ENCODE results near the gene MUC21.

MUC21 gene

GRCh38 chr6:31031095-31031494 lies 47.6 kb downstream of the MUC21 start:
- Histone ChIP-seq H3K9ac (ENCODE audit: low read length) (no peak overlapping the region), H3K79me2 (ENCODE audit: low read length) (no peaks in the 10 kb centered on the region), H3K36me3 (replicated peaks; ENCODE audit: insufficient read depth, low read length) (no peaks in the 10 kb centered on the region), H3K4me2 (ENCODE audit: low read depth, low read length) (no peak overlapping the region), H3K27me3 (replicated peaks; ENCODE audit: insufficient read depth, low read length) (peaks cover 7% of the 10 kb centered on the region; the same call in 1 of the 2 replicates), H2AFZ (ENCODE audit: low read length) (no peak overlapping the region), H3K27ac (ENCODE audit: low read length) (no peak overlapping the region), H3F3A (ENCODE audit: insufficient read depth, low read length) (no peaks in the 10 kb centered on the region), H3K9me3 (replicated peaks; ENCODE audit: insufficient read depth, low read length) (no peaks in the 10 kb centered on the region), H3K9me2 (replicated peaks; ENCODE audit: insufficient read depth, low read length) (no peaks in the 10 kb centered on the region), H3K4me1 (ENCODE audit: low read length) (no peaks in the 10 kb centered on the region), H4K20me1 (ENCODE audit: insufficient read depth, low read length) (no peaks in the 10 kb centered on the region), H3K4me3 (ENCODE audit: low read length) (no peak overlapping the region)
- no peak for DNase-seq
- TF ChIP-seq EZH2phosphoT487 (IDR thresholded peaks at IDR 0.05; ENCODE audit: low read length): no peak
- TF ChIP-seq CTCF (IDR thresholded peaks at IDR 0.05; ENCODE audit: low read length): no peak
- TF ChIP-seq EZH2 (optimal IDR thresholded peaks at IDR 0.05; ENCODE audit: low read depth, low read length): no peak

- Histone ChIP-seq H3K9me2 (replicated peaks; ENCODE audit: insufficient read depth, low read length) (no peaks in the 10 kb centered on the region), H2AFZ (ENCODE audit: low read length) (no peak overlapping the region), H3F3A (ENCODE audit: insufficient read depth, low read length) (no peaks in the 10 kb centered on the region), H3K79me2 (ENCODE audit: low read length) (no peaks in the 10 kb centered on the region), H4K20me1 (ENCODE audit: insufficient read depth, low read length) (no peaks in the 10 kb centered on the region), H3K9ac (ENCODE audit: low read length) (no peak overlapping the region), H3K36me3 (replicated peaks; ENCODE audit: insufficient read depth, low read length) (no peaks in the 10 kb centered on the region), H3K4me1 (ENCODE audit: low read length) (no peaks in the 10 kb centered on the region), H3K9me3 (replicated peaks; ENCODE audit: insufficient read depth, low read length) (no peaks in the 10 kb centered on the region), H3K4me2 (ENCODE audit: low read depth, low read length) (no peak overlapping the region), H3K27ac (ENCODE audit: low read length) (no peak overlapping the region), H3K4me3 (ENCODE audit: low read length) (no peak overlapping the region), H3K27me3 (replicated peaks; ENCODE audit: insufficient read depth, low read length) (peaks cover 7% of the 10 kb centered on the region; the same call in 1 of the 2 replicates)
- no peak for DNase-seq
- TF ChIP-seq EZH2 (optimal IDR thresholded peaks at IDR 0.05; ENCODE audit: low read depth, low read length): no peak
- no peak for TF ChIP-seq EZH2phosphoT487 (IDR thresholded peaks at IDR 0.05; ENCODE audit: low read length)
- no peak for TF ChIP-seq CTCF (IDR thresholded peaks at IDR 0.05; ENCODE audit: low read length)
Observed at GRCh38 chr6:31033075-31033474, 49.6 kb downstream of the MUC21 start.

GRCh38 chr6:31035862-31036497 lies 52.5 kb downstream of the MUC21 start:
- no peak for DNase-seq
- no peaks in the 10 kb centered on the region for H3F3A ChIP-seq (ENCODE audit: insufficient read depth, low read length)
- H3K9ac ChIP-seq (ENCODE audit: low read length): no peak overlapping the region
- H3K36me3 ChIP-seq (replicated peaks; ENCODE audit: insufficient read depth, low read length): no peaks in the 10 kb centered on the region
- no peaks in the 10 kb centered on the region for H3K4me1 ChIP-seq (ENCODE audit: low read length)
- no peak overlapping the region for H3K4me3 ChIP-seq (ENCODE audit: low read length)
- no peaks in the 10 kb centered on the region for H4K20me1 ChIP-seq (ENCODE audit: insufficient read depth, low read length)
- H2AFZ ChIP-seq (ENCODE audit: low read length): no peak overlapping the region
- H3K79me2 ChIP-seq (ENCODE audit: low read length): no peaks in the 10 kb centered on the region
- no peaks in the 10 kb centered on the region for H3K9me3 ChIP-seq (replicated peaks; ENCODE audit: insufficient read depth, low read length)
- H3K27me3 ChIP-seq (replicated peaks; ENCODE audit: insufficient read depth, low read length): 0 out of 2 replicates have a peak, but pooled peaks cover 10% of the 10 kb centered on the region
- H3K4me2 ChIP-seq (ENCODE audit: low read depth, low read length): no peak overlapping the region
- H3K9me2 ChIP-seq (replicated peaks; ENCODE audit: insufficient read depth, low read length): no peaks in the 10 kb centered on the region
- H3K27ac ChIP-seq (ENCODE audit: low read length): no peak overlapping the region
- TF ChIP-seq CTCF (IDR thresholded peaks at IDR 0.05; ENCODE audit: low read length) (no peak), EZH2 (optimal IDR thresholded peaks at IDR 0.05; ENCODE audit: low read depth, low read length) (no peak), EZH2phosphoT487 (IDR thresholded peaks at IDR 0.05; ENCODE audit: low read length) (no peak)

All from MM.1S (cell line).